AG20443 (cell line): Measurements from ENCODE around the gene TM9SF3.
"Not testable (repeated sequence)": the region's sequence is repeated elsewhere in the genome, so short reads cannot be mapped to it uniquely, and the experiment has no call there.

Experiments
- DNase-seq: peaks from one replicate; pipeline ENCODE4 v3.0.0; 2012; ENCODE audit warnings: low spot score, mixed read lengths

TM9SF3 gene

GRCh38 chr10:96598846-96599245 lies 12.0 kb upstream of the TM9SF3 start:
- no peak for DNase-seq

GRCh38 chr10:96596422-96597407 lies 9.9 kb upstream of the TM9SF3 start:
- DNase-seq = no peak

- DNase-seq = no peak
Measured at GRCh38 chr10:96595741-96596140, 8.9 kb upstream of the TM9SF3 start.

- no peak for DNase-seq
Measured at GRCh38 chr10:96591946-96592345, 5.1 kb upstream of the TM9SF3 start.

GRCh38 chr10:96588616-96589419 lies 2.0 kb upstream of the TM9SF3 start:
- no peak for DNase-seq

- no peak for DNase-seq
Measured at GRCh38 chr10:96588060-96588554, 1.3 kb upstream of the TM9SF3 start.

GRCh38 chr10:96587264-96588059 lies 650 bp upstream of the TM9SF3 start:
- no peak for DNase-seq

- no peak for DNase-seq
Measured at GRCh38 chr10:96585736-96586418, 935 bp downstream of the TM9SF3 start.

GRCh38 chr10:96584474-96584873 lies 2.3 kb downstream of the TM9SF3 start:
- no peak for DNase-seq

- DNase-seq = no peak
Measured at GRCh38 chr10:96584035-96584434, 2.8 kb downstream of the TM9SF3 start.

- no peak for DNase-seq
Measured at GRCh38 chr10:96579133-96579532, 7.7 kb downstream of the TM9SF3 start.

- no peak for DNase-seq
Measured at GRCh38 chr10:96578633-96579032, 8.2 kb downstream of the TM9SF3 start.

GRCh38 chr10:96578022-96578421 lies 8.8 kb downstream of the TM9SF3 start:
- DNase-seq = no peak

- DNase-seq = no peak
Measured at GRCh38 chr10:96577069-96577468, 9.7 kb downstream of the TM9SF3 start.

GRCh38 chr10:96576277-96576980 lies 10.4 kb downstream of the TM9SF3 start:
- no peak for DNase-seq

GRCh38 chr10:96574564-96574963 lies 12.2 kb downstream of the TM9SF3 start:
- DNase-seq = not testable (repeated sequence)

GRCh38 chr10:96573036-96573435 lies 13.8 kb downstream of the TM9SF3 start:
- DNase-seq = no peak

- DNase-seq = no peak
Measured at GRCh38 chr10:96570983-96571964, 15.5 kb downstream of the TM9SF3 start.

- DNase-seq = no peak
Measured at GRCh38 chr10:96570511-96570910, 16.3 kb downstream of the TM9SF3 start.
